ENCODE results near the gene EXO5.

DNA sequence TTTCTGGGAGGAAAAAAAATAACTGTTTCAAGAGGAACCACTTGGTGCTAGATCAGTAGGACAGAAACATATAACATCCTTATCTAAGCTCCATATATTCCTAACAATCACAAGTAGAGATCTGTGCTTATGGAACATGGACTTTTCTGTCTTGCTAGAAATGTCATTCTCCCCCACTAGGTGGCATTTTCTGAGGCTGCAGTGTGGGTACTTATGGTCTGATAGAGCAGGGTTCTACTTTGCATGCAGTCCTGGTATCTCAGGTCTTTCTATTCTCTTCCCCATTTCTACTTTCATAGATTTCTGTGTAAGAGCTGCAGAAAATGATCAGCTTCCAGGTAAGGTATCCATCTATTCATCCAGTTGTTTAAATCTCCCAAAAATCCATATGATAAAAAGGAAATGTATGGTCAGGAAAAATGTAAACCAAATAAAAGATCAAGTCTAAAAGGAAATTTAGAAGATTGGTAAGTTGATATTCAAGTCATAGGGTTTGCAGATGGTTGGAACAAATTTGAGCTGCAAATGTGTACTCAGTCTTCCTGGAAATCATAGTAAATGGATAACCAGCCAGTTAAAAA lies 24.4 kb downstream of the EXO5 start:
- TF ChIP-seq CTCF (IDR thresholded peaks at IDR 0.05): peak; percentile 36 to 52 (median 37)
- TF ChIP-seq POLR2A (IDR thresholded peaks at IDR 0.05): no peak

Measured in testis (tissue), 2 donors.